ENCODE results near the gene TOMT. TPM values are rescaled to one million over a fixed set of nuclear protein-coding genes. Genes with fewer than 3 reads are reported as not detected.

TOMT gene
- total and polyA plus RNA-seq, 2 donors (not counting 1 experiment from before 2014, with no cell fraction given), result not detected

- no peak overlapping the region for H3K4me3 Mint-ChIP-seq
- peaks cover 3% of the 10 kb centered on the region for H3K9me3 Mint-ChIP-seq (ENCODE audit: insufficient read depth)
- peaks cover 38% of the 10 kb centered on the region for H3K27me3 Mint-ChIP-seq
- intact Hi-C loops (cut with micrococcal nuclease), result no loop called here
- Histone ChIP-seq H3K9me3 (ENCODE audit: control extremely low read depth in 1 of 3, control insufficient read depth in 2 of 3, insufficient read depth in 1 of 3, low read length in 2 of 3) (peaks cover 3 to 9% (median 9%) of the 10 kb centered on the region in 3 donors), H3K4me3 (ENCODE audit: control extremely low read depth in 1 of 5, extremely low read depth in 1 of 5, insufficient read depth in 1 of 5, low read depth in 2 of 5, low read length in 4 of 5) (no peak overlapping the region), H3K9ac (ENCODE audit: low read length) (no peak overlapping the region), H3K27me3 (replicated peaks in 1 of 4; ENCODE audit: control extremely low read depth in 1 of 4, control insufficient read depth in 3 of 4, insufficient read depth in 4 of 4, low read length in 3 of 4) (peaks cover 0 to 13% (median 2%) of the 10 kb centered on the region in 4 experiments), H2AFZ (ENCODE audit: insufficient read depth, low read depth, low read length, poor library complexity, severe bottlenecking) (no peak overlapping the region), H3K27ac (ENCODE audit: low read length in 2 of 2) (no peak overlapping the region), H3K4me1 (ENCODE audit: control insufficient read depth in 2 of 2, insufficient read depth in 2 of 2, low read length in 2 of 2) (no peaks in the 10 kb centered on the region), H3K4me2 (replicated peaks; ENCODE audit: low read depth, low read length, poor library complexity, severe bottlenecking) (no peak overlapping the region), H3K36me3 (replicated peaks in 1 of 2; ENCODE audit: control extremely low read depth in 1 of 2, control insufficient read depth in 1 of 2, extremely low read depth in 1 of 2, insufficient read depth in 2 of 2, low read length in 1 of 2) (no peaks in the 10 kb centered on the region), H4K20me1 (ENCODE audit: control insufficient read depth, insufficient read depth, low read length, poor library complexity, severe bottlenecking) (no peaks in the 10 kb centered on the region), H3K79me2 (ENCODE audit: control insufficient read depth, insufficient read depth, low read length) (no peaks in the 10 kb centered on the region)
- H3K27ac Mint-ChIP-seq, result no peak overlapping the region
- ATAC-seq (ENCODE audit: low read depth) (no peak), DNase-seq (no peak)
- TF ChIP-seq CTCF (IDR thresholded peaks at IDR 0.05) (no peak), EZH2 (IDR thresholded peaks at IDR 0.05; ENCODE audit: borderline replicate concordance, insufficient read depth, low read depth, low read length, poor library complexity, severe bottlenecking) (no peak)
- ChIA-PET CTCF (interaction anchor here (1.0 kb wide), 1 partner anchor 22 kb away, joined by 3 read pairs; no protein-coding TSS in a partner anchor), POLR2A (no interaction called here)
- 96% methylated on average over 2 of the region's 3 CpGs for WGBS (ENCODE audit: insufficient coverage)
- no peaks in the 10 kb centered on the region for H3K4me1 Mint-ChIP-seq
Observed at GRCh38 chr11:72123117-72123653, 17.5 kb downstream of the TOMT start.

GRCh38 chr11:72124046-72124445, 18.3 kb downstream of the TOMT start:
- H3K4me3 ChIP-seq (ENCODE audit: control extremely low read depth in 1 of 5, extremely low read depth in 1 of 5, insufficient read depth in 1 of 5, low read depth in 2 of 5, low read length in 4 of 5), result no peak overlapping the region
- peaks cover 0 to 11% (median 2%) of the 10 kb centered on the region in 4 experiments for H3K27me3 ChIP-seq (replicated peaks in 1 of 4; ENCODE audit: control extremely low read depth in 1 of 4, control insufficient read depth in 3 of 4, insufficient read depth in 4 of 4, low read length in 3 of 4)
- no peak overlapping the region for H3K4me2 ChIP-seq (replicated peaks; ENCODE audit: low read depth, low read length, poor library complexity, severe bottlenecking)
- no peak overlapping the region for H3K27ac Mint-ChIP-seq
- H3K4me1 Mint-ChIP-seq, result no peaks in the 10 kb centered on the region
- H3K36me3 ChIP-seq (replicated peaks in 1 of 2; ENCODE audit: control extremely low read depth in 1 of 2, control insufficient read depth in 1 of 2, extremely low read depth in 1 of 2, insufficient read depth in 2 of 2, low read length in 1 of 2), result no peaks in the 10 kb centered on the region
- peaks cover 9% of the 10 kb centered on the region for H3K9me3 Mint-ChIP-seq (ENCODE audit: insufficient read depth)
- no peak overlapping the region for H3K4me3 Mint-ChIP-seq
- intact Hi-C loops (cut with micrococcal nuclease), result no loop called here
- H3K79me2 ChIP-seq (ENCODE audit: control insufficient read depth, insufficient read depth, low read length), result no peaks in the 10 kb centered on the region
- 95% methylated on average over 6 of the region's 6 CpGs for WGBS (ENCODE audit: insufficient coverage)
- H3K9me3 ChIP-seq (ENCODE audit: control extremely low read depth in 1 of 3, control insufficient read depth in 2 of 3, insufficient read depth in 1 of 3, low read length in 2 of 3), result peaks cover 5 to 16% (median 15%) of the 10 kb centered on the region in 3 donors
- no peak for DNase-seq
- no peaks in the 10 kb centered on the region for H3K4me1 ChIP-seq (ENCODE audit: control insufficient read depth in 2 of 2, insufficient read depth in 2 of 2, low read length in 2 of 2)
- ChIA-PET CTCF (interaction anchor here (1.7 kb wide), 1 partner anchor 99 kb away, joined by 4 read pairs; no protein-coding TSS in a partner anchor), POLR2A (no interaction called here)
- no peak overlapping the region for H3K9ac ChIP-seq (ENCODE audit: low read length)
- TF ChIP-seq CTCF (IDR thresholded peaks at IDR 0.05), result no peak
- TF ChIP-seq EZH2 (IDR thresholded peaks at IDR 0.05; ENCODE audit: borderline replicate concordance, insufficient read depth, low read depth, low read length, poor library complexity, severe bottlenecking), result no peak
- no peaks in the 10 kb centered on the region for H4K20me1 ChIP-seq (ENCODE audit: control insufficient read depth, insufficient read depth, low read length, poor library complexity, severe bottlenecking)
- no peak overlapping the region for H3K27ac ChIP-seq (ENCODE audit: low read length in 2 of 2)
- peaks cover 37% of the 10 kb centered on the region for H3K27me3 Mint-ChIP-seq
- no peak for ATAC-seq (ENCODE audit: low read depth)
- no peak overlapping the region for H2AFZ ChIP-seq (ENCODE audit: insufficient read depth, low read depth, low read length, poor library complexity, severe bottlenecking)
